ENCODE results near the gene MTOR.

DNA sequence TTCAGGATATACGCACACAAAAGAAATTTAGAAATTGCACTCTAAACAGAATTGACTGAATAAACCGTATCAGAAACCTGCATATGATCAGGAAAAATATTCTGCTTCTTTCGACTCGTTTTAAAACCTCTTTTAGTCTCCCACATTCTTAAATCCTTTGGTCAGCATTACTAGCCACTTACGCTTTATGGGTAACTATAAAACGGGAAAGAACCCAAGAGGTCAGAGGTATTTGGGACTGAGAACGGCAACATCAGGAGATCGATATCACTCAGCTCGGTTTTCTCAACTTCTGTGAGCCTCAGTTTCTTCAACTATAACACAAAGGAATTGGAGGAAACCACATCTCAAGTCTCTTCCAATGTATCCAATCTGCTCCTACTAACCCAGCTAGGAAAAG, 109.6 kb downstream of the MTOR start:
- TF ChIP-seq, protein P1, sequence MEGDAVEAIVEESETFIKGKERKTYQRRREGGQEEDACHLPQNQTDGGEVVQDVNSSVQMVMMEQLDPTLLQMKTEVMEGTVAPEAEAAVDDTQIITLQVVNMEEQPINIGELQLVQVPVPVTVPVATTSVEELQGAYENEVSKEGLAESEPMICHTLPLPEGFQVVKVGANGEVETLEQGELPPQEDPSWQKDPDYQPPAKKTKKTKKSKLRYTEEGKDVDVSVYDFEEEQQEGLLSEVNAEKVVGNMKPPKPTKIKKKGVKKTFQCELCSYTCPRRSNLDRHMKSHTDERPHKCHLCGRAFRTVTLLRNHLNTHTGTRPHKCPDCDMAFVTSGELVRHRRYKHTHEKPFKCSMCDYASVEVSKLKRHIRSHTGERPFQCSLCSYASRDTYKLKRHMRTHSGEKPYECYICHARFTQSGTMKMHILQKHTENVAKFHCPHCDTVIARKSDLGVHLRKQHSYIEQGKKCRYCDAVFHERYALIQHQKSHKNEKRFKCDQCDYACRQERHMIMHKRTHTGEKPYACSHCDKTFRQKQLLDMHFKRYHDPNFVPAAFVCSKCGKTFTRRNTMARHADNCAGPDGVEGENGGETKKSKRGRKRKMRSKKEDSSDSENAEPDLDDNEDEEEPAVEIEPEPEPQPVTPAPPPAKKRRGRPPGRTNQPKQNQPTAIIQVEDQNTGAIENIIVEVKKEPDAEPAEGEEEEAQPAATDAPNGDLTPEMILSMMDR (IDR thresholded peaks at IDR 0.05) = no peak
- no peak for TF ChIP-seq POLR2A (IDR thresholded peaks at IDR 0.05)
